PFSK-1 (cell line): ENCODE data around the gene INHBB.

Source experiments
- FOXP2 ChIP-seq: optimal IDR thresholded peaks from 2 replicates; pipeline ENCODE3; 2011; ENCODE audit warnings: borderline replicate concordance, control low read depth, inconsistent platforms; ENCODE audit not compliant: insufficient read depth; ENCODE audit errors: extremely low read length, extremely low read depth
- POLR2AphosphoS5 ChIP-seq: IDR thresholded peaks from 2 replicates; pipeline ENCODE4 v1.6.1; 2012; ENCODE audit warnings: low read depth, mild to moderate bottlenecking, control low read depth, low read length, moderate library complexity
- SIN3A ChIP-seq: IDR thresholded peaks from 2 replicates; pipeline ENCODE4 v1.6.1; 2012; ENCODE audit warnings: mild to moderate bottlenecking, low read length, moderate library complexity, borderline replicate concordance; ENCODE audit not compliant: insufficient read depth
- TAF1 ChIP-seq: IDR thresholded peaks from 2 replicates; pipeline ENCODE4 v1.6.1; 2012; ENCODE audit warnings: low read length, control low read depth, borderline replicate concordance; ENCODE audit not compliant: insufficient read depth
- TF ChIP-seq, protein P1 (sequence below), 2 experiments: IDR thresholded peaks; 2 replicates each; pipeline versions ENCODE4 v1.6.1 to v1.8.0; 2011 to 2012; ENCODE audit warnings: low read depth in 2 of 2, low read length in 2 of 2, control low read depth in 1 of 2, inconsistent platforms in 1 of 2, mild to moderate bottlenecking in 1 of 2, moderate library complexity in 1 of 2; ENCODE audit not compliant: insufficient read depth in 1 of 2

The INHBB gene

DNA sequence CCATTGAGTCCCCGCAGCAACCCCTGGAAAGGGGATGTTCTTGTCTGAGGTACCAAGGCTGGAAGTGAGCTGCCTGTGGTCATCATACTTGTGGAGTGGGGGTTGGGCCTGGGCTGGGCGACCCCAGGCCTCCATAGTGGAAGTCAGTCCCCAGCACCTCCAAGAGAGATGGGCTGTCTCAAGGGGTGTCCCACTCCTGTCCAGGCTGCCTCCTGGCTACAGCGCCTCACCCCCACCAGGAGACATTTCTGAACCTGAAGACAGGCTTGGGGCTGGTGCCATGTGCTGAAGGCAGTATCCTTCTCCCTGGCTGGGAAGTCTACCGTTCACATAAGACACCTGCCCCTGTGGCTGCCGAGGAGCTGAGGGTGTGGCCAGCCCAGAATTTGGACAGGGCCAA is 28.9 kb downstream of the INHBB start:
- TF ChIP-seq, protein P1, sequence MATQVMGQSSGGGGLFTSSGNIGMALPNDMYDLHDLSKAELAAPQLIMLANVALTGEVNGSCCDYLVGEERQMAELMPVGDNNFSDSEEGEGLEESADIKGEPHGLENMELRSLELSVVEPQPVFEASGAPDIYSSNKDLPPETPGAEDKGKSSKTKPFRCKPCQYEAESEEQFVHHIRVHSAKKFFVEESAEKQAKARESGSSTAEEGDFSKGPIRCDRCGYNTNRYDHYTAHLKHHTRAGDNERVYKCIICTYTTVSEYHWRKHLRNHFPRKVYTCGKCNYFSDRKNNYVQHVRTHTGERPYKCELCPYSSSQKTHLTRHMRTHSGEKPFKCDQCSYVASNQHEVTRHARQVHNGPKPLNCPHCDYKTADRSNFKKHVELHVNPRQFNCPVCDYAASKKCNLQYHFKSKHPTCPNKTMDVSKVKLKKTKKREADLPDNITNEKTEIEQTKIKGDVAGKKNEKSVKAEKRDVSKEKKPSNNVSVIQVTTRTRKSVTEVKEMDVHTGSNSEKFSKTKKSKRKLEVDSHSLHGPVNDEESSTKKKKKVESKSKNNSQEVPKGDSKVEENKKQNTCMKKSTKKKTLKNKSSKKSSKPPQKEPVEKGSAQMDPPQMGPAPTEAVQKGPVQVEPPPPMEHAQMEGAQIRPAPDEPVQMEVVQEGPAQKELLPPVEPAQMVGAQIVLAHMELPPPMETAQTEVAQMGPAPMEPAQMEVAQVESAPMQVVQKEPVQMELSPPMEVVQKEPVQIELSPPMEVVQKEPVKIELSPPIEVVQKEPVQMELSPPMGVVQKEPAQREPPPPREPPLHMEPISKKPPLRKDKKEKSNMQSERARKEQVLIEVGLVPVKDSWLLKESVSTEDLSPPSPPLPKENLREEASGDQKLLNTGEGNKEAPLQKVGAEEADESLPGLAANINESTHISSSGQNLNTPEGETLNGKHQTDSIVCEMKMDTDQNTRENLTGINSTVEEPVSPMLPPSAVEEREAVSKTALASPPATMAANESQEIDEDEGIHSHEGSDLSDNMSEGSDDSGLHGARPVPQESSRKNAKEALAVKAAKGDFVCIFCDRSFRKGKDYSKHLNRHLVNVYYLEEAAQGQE (IDR thresholded peaks at IDR 0.05; ENCODE audit: insufficient read depth in 1 of 2, low read depth in 2 of 2, low read length in 2 of 2): no peak
- no peak for TF ChIP-seq SIN3A
- TF ChIP-seq TAF1: no peak
- TF ChIP-seq POLR2AphosphoS5: no peak
- no peak for TF ChIP-seq FOXP2

DNA sequence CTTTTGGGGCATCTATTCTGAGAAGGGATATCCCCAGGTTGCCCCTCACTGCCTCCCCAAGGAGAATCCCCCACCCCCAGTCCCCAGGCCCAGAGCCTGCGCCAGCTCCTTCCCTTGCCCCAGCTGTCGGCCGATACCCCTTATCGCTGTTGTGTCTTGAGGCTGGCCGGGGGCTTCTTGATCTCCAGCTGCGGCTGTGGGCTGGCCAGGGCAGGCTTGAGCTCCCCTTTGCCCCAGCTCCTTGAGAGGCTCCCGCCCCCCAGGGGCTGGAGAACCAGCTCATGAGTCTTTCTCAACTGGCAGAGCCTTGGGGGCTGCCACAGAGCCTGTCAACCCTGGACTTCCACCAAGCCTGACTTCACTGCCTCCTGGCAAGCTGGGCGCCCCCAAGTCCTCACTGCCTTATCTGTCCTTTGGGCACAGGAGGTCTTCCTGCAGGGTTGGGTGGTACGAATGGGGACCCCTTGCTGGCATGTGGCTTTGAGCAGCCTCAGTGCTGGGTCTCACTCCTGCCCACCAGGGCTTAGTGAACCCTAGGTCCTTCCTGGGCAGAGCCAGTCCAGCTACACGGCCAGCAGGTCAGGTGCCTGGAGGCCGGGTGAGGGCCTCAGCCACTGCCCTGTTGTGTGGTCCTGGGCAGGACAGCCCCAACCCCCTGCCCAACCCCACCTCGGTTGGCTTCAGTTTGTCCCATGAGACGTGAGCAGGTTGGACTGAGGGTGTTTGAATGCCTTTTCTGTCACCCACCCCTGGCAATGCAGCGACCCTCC is 29.5 kb downstream of the INHBB start:
- TF ChIP-seq, protein P1 (IDR thresholded peaks at IDR 0.05; ENCODE audit: insufficient read depth in 1 of 2, low read depth in 2 of 2, low read length in 2 of 2): no peak
- no peak for TF ChIP-seq SIN3A
- TF ChIP-seq TAF1: no peak
- no peak for TF ChIP-seq FOXP2
- no peak for TF ChIP-seq POLR2AphosphoS5

DNA sequence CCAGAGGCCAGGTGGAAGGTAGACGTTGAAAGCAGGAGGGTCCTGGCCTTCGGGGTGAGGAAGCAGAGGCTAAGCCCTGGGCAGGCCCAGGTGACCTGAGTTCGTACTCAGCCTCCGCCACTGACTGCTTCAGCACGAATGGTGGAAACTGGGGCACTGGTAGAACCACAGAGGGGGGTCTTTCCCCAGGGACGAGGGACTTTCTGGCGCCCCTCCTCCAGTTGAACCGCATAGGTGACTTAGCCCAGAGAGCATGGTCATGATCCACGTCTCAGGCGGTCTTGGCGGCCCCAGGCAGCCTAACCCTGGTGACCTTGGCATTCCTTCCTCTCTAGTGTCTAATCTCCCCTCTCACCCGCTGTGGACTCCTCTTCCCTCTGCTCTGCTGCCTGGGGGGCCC is 30.2 kb downstream of the INHBB start:
- TF ChIP-seq, protein P1 (IDR thresholded peaks at IDR 0.05; ENCODE audit: insufficient read depth in 1 of 2, low read depth in 2 of 2, low read length in 2 of 2): no peak
- TF ChIP-seq POLR2AphosphoS5 (no peak), SIN3A (no peak), TAF1 (no peak), FOXP2 (no peak)

DNA sequence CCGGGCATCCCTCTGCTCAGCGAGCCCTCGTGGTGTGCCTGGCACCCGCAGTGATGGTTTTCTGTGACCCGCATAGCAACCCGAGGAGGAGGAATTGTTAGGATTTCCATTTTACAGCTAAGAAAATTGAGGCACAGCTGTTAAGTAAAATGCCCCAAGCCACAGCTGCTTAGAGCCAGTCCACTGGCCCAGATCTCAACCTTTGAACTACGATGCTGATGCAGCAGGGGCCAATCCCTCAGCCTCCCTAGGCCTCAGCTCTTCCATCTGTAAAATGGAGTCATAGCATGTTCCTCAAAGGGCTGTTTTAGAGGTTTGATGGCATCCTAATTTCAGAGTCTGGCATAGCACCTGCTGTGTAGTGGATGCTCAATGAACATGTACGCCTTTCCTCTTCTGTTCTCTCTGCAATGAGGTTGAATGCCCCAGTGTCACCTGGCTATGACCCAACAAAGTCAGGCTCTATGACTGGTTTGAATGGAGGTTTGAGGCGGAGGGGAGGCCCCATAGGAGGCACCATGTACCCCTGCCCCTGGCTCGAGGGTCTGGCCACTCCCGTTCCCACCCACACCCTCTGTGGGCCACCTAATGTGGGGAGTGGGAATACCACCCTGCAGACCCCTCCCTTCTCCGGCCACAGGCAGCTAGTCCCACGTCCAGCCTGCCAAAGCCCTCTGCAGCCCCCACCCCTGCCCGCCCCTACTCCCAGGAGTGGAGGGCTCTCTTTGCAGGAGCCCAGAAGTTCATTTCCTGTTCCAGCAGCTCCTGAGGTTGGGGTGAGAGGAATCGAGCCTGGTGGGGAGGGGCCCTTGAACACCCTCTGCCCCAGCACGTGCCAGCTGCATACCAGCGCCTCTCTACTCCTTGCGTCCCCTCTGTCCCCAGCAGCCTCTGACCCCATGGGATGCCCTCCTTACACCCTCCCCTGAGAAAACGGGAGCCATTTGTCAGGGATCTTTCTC is 31.0 kb downstream of the INHBB start:
- no peak for TF ChIP-seq SIN3A
- TF ChIP-seq FOXP2: no peak
- TF ChIP-seq POLR2AphosphoS5: no peak
- TF ChIP-seq TAF1: no peak
- TF ChIP-seq, protein P1 (IDR thresholded peaks at IDR 0.05; ENCODE audit: insufficient read depth in 1 of 2, low read depth in 2 of 2, low read length in 2 of 2): no peak
